ENCODE results near the gene CHRM2. TPM values are rescaled to one million over a fixed set of nuclear protein-coding genes. Genes with fewer than 3 reads are reported as not detected.

CHRM2 gene
- total RNA-seq, 2 experiments from 2014 or later, result not detected

DNA sequence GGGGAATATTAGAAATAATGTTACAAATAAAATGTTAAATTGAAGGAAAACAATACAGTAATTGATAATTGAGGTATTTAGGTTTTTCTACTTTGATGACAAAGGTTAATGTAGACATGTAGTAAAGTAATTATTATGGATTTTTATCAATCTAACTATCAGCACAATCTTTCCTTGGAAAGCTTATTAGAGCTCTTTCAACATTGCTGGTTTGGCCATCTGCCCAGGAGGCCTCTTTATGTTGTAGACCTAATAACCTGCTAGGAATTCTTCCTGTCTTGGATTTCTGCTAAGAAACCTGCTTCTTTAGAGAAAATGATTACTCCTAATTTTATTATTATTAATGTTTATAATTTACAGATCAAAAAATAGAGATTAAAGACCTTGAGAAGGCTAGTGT, 78.9 kb downstream of the CHRM2 start:
- no peak overlapping the region for H3K4me3 ChIP-seq (ENCODE audit: low read length)
- ATAC-seq (ENCODE audit: poor library complexity), result no peak
- Mint-ChIP-seq H3K4me1 (ENCODE audit: low read depth) (no peaks in the 10 kb centered on the region), H3K27me3 (no peaks in the 10 kb centered on the region), H3K27ac (no peak overlapping the region), H3K9me3 (peaks cover 9% of the 10 kb centered on the region), H3K36me3 (ENCODE audit: low read depth) (no peaks in the 10 kb centered on the region), H3K4me3 (no peak overlapping the region)
- ChIA-PET CTCF (no interaction called here), POLR2A (no interaction called here)
- H3K4me1 ChIP-seq (ENCODE audit: insufficient read depth, low read length), result no peaks in the 10 kb centered on the region
- H3K36me3 ChIP-seq (ENCODE audit: insufficient read depth, low read length), result no peaks in the 10 kb centered on the region
- no peaks in the 10 kb centered on the region for H3K9me3 ChIP-seq (ENCODE audit: control insufficient read depth in 1 of 2, insufficient read depth in 1 of 2, low read length in 2 of 2)
- no peak for DNase-seq
- H3K27ac ChIP-seq (ENCODE audit: low read depth in 1 of 2, low read length in 2 of 2), result no peak overlapping the region
- no peaks in the 10 kb centered on the region for H3K27me3 ChIP-seq (ENCODE audit: control insufficient read depth in 1 of 2, insufficient read depth in 2 of 2, low read length in 2 of 2)
- intact Hi-C loops (cut with DNase I, micrococcal nuclease), result no loop called here
- TF ChIP-seq, protein P1, sequence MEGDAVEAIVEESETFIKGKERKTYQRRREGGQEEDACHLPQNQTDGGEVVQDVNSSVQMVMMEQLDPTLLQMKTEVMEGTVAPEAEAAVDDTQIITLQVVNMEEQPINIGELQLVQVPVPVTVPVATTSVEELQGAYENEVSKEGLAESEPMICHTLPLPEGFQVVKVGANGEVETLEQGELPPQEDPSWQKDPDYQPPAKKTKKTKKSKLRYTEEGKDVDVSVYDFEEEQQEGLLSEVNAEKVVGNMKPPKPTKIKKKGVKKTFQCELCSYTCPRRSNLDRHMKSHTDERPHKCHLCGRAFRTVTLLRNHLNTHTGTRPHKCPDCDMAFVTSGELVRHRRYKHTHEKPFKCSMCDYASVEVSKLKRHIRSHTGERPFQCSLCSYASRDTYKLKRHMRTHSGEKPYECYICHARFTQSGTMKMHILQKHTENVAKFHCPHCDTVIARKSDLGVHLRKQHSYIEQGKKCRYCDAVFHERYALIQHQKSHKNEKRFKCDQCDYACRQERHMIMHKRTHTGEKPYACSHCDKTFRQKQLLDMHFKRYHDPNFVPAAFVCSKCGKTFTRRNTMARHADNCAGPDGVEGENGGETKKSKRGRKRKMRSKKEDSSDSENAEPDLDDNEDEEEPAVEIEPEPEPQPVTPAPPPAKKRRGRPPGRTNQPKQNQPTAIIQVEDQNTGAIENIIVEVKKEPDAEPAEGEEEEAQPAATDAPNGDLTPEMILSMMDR (IDR thresholded peaks at IDR 0.05), result no peak

DNA sequence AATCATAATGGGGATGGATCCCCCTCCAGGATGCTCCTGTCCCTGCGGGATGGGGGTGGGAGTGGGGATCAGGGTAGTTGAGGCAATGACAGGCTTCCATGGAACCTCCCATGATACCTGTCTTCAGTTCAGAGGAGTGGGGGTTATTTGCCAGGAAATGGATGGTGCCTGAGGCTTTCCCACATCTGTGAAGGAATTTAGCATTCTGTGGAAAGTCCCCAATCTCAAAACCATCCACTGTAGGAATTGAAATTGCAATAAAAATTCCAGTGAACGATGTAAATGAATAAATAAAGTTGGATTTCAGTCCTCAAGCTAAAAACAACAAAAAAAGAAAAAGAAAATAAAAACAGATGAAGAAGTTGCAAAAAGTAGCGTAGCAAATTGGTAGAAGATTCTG, 81.9 kb downstream of the CHRM2 start:
- Histone ChIP-seq H3K36me3 (ENCODE audit: insufficient read depth, low read length) (no peaks in the 10 kb centered on the region), H3K9me3 (ENCODE audit: control insufficient read depth in 1 of 2, insufficient read depth in 1 of 2, low read length in 2 of 2) (no peaks in the 10 kb centered on the region), H3K27me3 (ENCODE audit: control insufficient read depth in 1 of 2, insufficient read depth in 2 of 2, low read length in 2 of 2) (no peaks in the 10 kb centered on the region), H3K27ac (ENCODE audit: low read depth in 1 of 2, low read length in 2 of 2) (no peak overlapping the region), H3K4me3 (ENCODE audit: low read length) (no peak overlapping the region), H3K4me1 (ENCODE audit: insufficient read depth, low read length) (no peaks in the 10 kb centered on the region)
- ChIA-PET CTCF (no interaction called here), POLR2A (no interaction called here)
- no peaks in the 10 kb centered on the region for H3K27me3 Mint-ChIP-seq
- no peak overlapping the region for H3K27ac Mint-ChIP-seq
- peaks cover 11% of the 10 kb centered on the region for H3K9me3 Mint-ChIP-seq
- DNase-seq (no peak), ATAC-seq (ENCODE audit: poor library complexity) (no peak)
- intact Hi-C loops (cut with DNase I, micrococcal nuclease), result no loop called here
- no peak overlapping the region for H3K4me3 Mint-ChIP-seq
- TF ChIP-seq, protein P1 (IDR thresholded peaks at IDR 0.05), result no peak
- no peaks in the 10 kb centered on the region for H3K4me1 Mint-ChIP-seq (ENCODE audit: low read depth)
- H3K36me3 Mint-ChIP-seq (ENCODE audit: low read depth), result no peaks in the 10 kb centered on the region

DNA sequence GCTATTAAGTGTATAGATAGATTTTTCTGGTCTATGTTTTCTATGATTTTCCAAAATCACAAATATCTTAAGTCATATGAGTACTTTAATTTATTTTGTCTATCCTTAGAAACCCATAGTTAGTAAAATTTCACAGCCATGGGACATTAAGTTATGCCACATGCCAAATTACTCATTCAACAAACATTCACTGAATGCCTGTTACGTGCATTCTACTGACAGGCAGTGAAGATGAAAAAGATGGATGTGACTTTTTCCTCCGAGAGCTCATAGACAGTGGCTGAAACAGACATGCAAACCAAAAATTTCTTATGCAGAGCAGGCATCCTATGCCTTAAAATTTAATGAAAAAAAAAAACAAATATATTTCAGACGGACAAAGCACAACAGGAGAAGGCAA, 84.9 kb downstream of the CHRM2 start:
- intact Hi-C loops (cut with DNase I, micrococcal nuclease), result no loop called here
- DNase-seq, result no peak
- Mint-ChIP-seq H3K27me3 (no peaks in the 10 kb centered on the region), H3K4me3 (no peak overlapping the region), H3K36me3 (ENCODE audit: low read depth) (no peaks in the 10 kb centered on the region), H3K27ac (no peak overlapping the region), H3K9me3 (peaks cover 12% of the 10 kb centered on the region), H3K4me1 (ENCODE audit: low read depth) (no peaks in the 10 kb centered on the region)
- ChIA-PET POLR2A (no interaction called here), CTCF (no interaction called here)
- Histone ChIP-seq H3K27me3 (ENCODE audit: control insufficient read depth in 1 of 2, insufficient read depth in 2 of 2, low read length in 2 of 2) (no peaks in the 10 kb centered on the region), H3K36me3 (ENCODE audit: insufficient read depth, low read length) (no peaks in the 10 kb centered on the region), H3K4me3 (ENCODE audit: low read length) (no peak overlapping the region), H3K9me3 (ENCODE audit: control insufficient read depth in 1 of 2, insufficient read depth in 1 of 2, low read length in 2 of 2) (peaks cover 0 to 2% of the 10 kb centered on the region in 2 experiments), H3K27ac (ENCODE audit: low read depth in 1 of 2, low read length in 2 of 2) (no peak overlapping the region), H3K4me1 (ENCODE audit: insufficient read depth, low read length) (no peaks in the 10 kb centered on the region)
- no peak for ATAC-seq (ENCODE audit: poor library complexity)
- TF ChIP-seq, protein P1 (IDR thresholded peaks at IDR 0.05), result no peak
